AG09319 (cell line): ENCODE data around the gene LOXL3.

Source experiments
- DNase-seq: peaks from one replicate; pipeline ENCODE4 v3.0.0-alpha.2; 2010; ENCODE audit warnings: low read depth; ENCODE audit errors: extremely low read depth
- CTCF ChIP-seq: IDR thresholded peaks from 2 replicates; pipeline ENCODE4 v1.5.1; 2011; ENCODE audit warnings: low read depth, mild to moderate bottlenecking, inconsistent platforms, low read length, moderate library complexity

Gene LOXL3

GRCh38 chr2:74572178-74572925 is 18.6 kb upstream of the LOXL3 start:
- DNase-seq, result no peak
- no peak for TF ChIP-seq CTCF

- TF ChIP-seq CTCF, result no peak
- DNase-seq, result no peak
Observed at GRCh38 chr2:74571058-74571457, 17.3 kb upstream of the LOXL3 start.

GRCh38 chr2:74569686-74570085 is 15.9 kb upstream of the LOXL3 start:
- no peak for TF ChIP-seq CTCF
- no peak for DNase-seq

GRCh38 chr2:74567881-74568280 is 14.1 kb upstream of the LOXL3 start:
- DNase-seq, result peak; percentile 65
- TF ChIP-seq CTCF, result no peak

- no peak for TF ChIP-seq CTCF
- peak; percentile 91 for DNase-seq
Observed at GRCh38 chr2:74566754-74567085, 13.0 kb upstream of the LOXL3 start.

GRCh38 chr2:74566076-74566753 is 12.5 kb upstream of the LOXL3 start:
- TF ChIP-seq CTCF, result no peak
- DNase-seq, result no peak

GRCh38 chr2:74564222-74564621 is 10.5 kb upstream of the LOXL3 start:
- DNase-seq, result no peak
- TF ChIP-seq CTCF, result no peak
